K562 (cell line): Measurements from ENCODE around the gene TMEM120B. TPM values are rescaled to one million over a fixed set of nuclear protein-coding genes. Genes with fewer than 3 reads are reported as not detected.
A peak's percentile ranks its signal among the peaks of the same experiment; 100 is the strongest.

ENCODE experiments used
- BDP1 ChIP-seq: IDR thresholded peaks from 3 replicates; pipeline ENCODE4 v1.6.1; 2011; ENCODE audit not compliant: insufficient read length, insufficient read depth
- DIDO1 ChIP-seq: fragments of 450-650 bp; IDR thresholded peaks from 2 replicates; pipeline ENCODE4 v1.6.1; 2016; ENCODE audit warnings: low read depth, missing biosample characterization, missing genetic modification characterization
- E2F5 ChIP-seq: sonication (generic); formaldehyde crosslinking; IDR thresholded peaks from 2 replicates; pipeline ENCODE4 v1.8.0; 2022; ENCODE audit warnings: mild to moderate bottlenecking, missing genetic modification reagents
- EP400 ChIP-seq: fragments of 450-650 bp; IDR thresholded peaks from 2 replicates; pipeline ENCODE4 v1.6.1; 2017; ENCODE audit warnings: antibody characterized with exemption, mild to moderate bottlenecking, moderate library complexity
- ETV6 ChIP-seq, 3 experiments: fragments of 150-350 bp in 1 of 3; sonication (generic) in 1 of 3; formaldehyde crosslinking in 1 of 3; IDR thresholded peaks; 2 replicates each; pipeline versions ENCODE4 v1.6.1 to v1.8.0; 2014 to 2022; ENCODE audit warnings: borderline replicate concordance in 2 of 3, low read depth in 2 of 3, antibody characterized with exemption in 1 of 3, low read length in 1 of 3, mild to moderate bottlenecking in 1 of 3, missing genetic modification reagents in 1 of 3
- HIVEP1 ChIP-seq: fragments of 250-450 bp; sonication (Bioruptor Pico); IDR thresholded peaks from 2 replicates; pipeline ENCODE4 v1.4.0; 2020; ENCODE audit warnings: mild to moderate bottlenecking
- HMBOX1 ChIP-seq: sonication (generic); IDR thresholded peaks from 2 replicates; pipeline ENCODE4 v1.6.1; 2016
- HMG20B ChIP-seq: fragments of 250-450 bp; sonication (Bioruptor Pico); IDR thresholded peaks from 2 replicates; pipeline ENCODE4 v1.5.0; 2021; ENCODE audit warnings: mild to moderate bottlenecking
- IRF9 ChIP-seq: fragments of 450-650 bp; IDR thresholded peaks from 2 replicates; pipeline ENCODE4 v1.6.1; 2016; ENCODE audit warnings: missing biosample characterization, missing genetic modification characterization
- KDM5B ChIP-seq: fragments of 200-600 bp; sonication (generic); IDR thresholded peaks from 2 replicates; pipeline ENCODE4 v1.6.1; 2012; ENCODE audit warnings: low read depth, mild to moderate bottlenecking, moderate library complexity, low read length, control low read depth, inconsistent platforms; ENCODE audit not compliant: insufficient replicate concordance
- MCM5 ChIP-seq: fragments of 450-650 bp; IDR thresholded peaks from 2 replicates; pipeline ENCODE4 v1.6.1; 2016; ENCODE audit warnings: low read depth
- MNT ChIP-seq, 2 experiments: fragments of 450-650 bp; conservative IDR thresholded peaks; 2 replicates each; pipeline ENCODE4 v1.6.1; 2017; ENCODE audit warnings: mild to moderate bottlenecking in 2 of 2, moderate library complexity in 2 of 2
- NR3C1 ChIP-seq: sonication (generic); formaldehyde crosslinking; IDR thresholded peaks from 2 replicates; pipeline ENCODE4 v1.8.1; 2022; ENCODE audit warnings: missing genetic modification reagents
- PHF8 ChIP-seq: fragments of 200-600 bp; sonication (generic); IDR thresholded peaks from 2 replicates; pipeline ENCODE4 v1.6.1; 2012; ENCODE audit warnings: mixed run types, mild to moderate bottlenecking, inconsistent platforms, low read length, moderate library complexity, borderline replicate concordance
- POLR2A ChIP-seq: fragments of 450-650 bp; conservative IDR thresholded peaks from 2 replicates; pipeline ENCODE4 v1.6.1; 2016
- PRPF4 ChIP-seq: fragments of 200-400 bp; formaldehyde crosslinking; IDR thresholded peaks from one replicate; pipeline ENCODE4 v1.6.1; 2017; ENCODE audit warnings: low read length, low read depth, mild to moderate bottlenecking; ENCODE audit not compliant: insufficient read depth, poor library complexity, severe bottlenecking
- PURB ChIP-seq: sonication (generic); formaldehyde crosslinking; IDR thresholded peaks from 2 replicates; pipeline ENCODE4 v1.9.0; 2021; ENCODE audit warnings: low read depth, mild to moderate bottlenecking, missing genetic modification reagents
- RFX7 ChIP-seq: fragments of 250-450 bp; sonication (Bioruptor Pico); IDR thresholded peaks from 2 replicates; pipeline ENCODE4 v1.5.1; 2021; ENCODE audit warnings: mild to moderate bottlenecking
- TAF15 ChIP-seq: fragments of 200-400 bp; formaldehyde crosslinking; IDR thresholded peaks from 2 replicates; pipeline ENCODE4 v1.6.1; 2017; ENCODE audit warnings: mild to moderate bottlenecking, low read depth, low read length, moderate library complexity
- ZBTB7A ChIP-seq: IDR thresholded peaks from 2 replicates; pipeline ENCODE4 v1.6.1; 2011; ENCODE audit warnings: low read depth, mild to moderate bottlenecking, low read length, moderate library complexity, borderline replicate concordance; ENCODE audit not compliant: control insufficient read depth
- ZFP36 ChIP-seq: fragments of 150-350 bp; IDR thresholded peaks from 2 replicates; pipeline ENCODE4 v1.6.1; 2018; ENCODE audit warnings: low read length, low read depth; ENCODE audit not compliant: partially characterized antibody
- ZNF124 ChIP-seq: sonication (generic); formaldehyde crosslinking; IDR thresholded peaks from 2 replicates; pipeline ENCODE4 v1.8.1; 2022; ENCODE audit warnings: missing genetic modification reagents
- ZNF436 ChIP-seq: fragments of 250-450, 450-650 bp; sonication (Bioruptor Pico); formaldehyde crosslinking; IDR thresholded peaks from 2 replicates; pipeline ENCODE4 v1.7.0; 2020; ENCODE audit warnings: mild to moderate bottlenecking
- ZNF561 ChIP-seq: fragments of 450-650 bp; formaldehyde crosslinking; conservative IDR thresholded peaks from 2 replicates; pipeline ENCODE4 v1.4.0; 2020; ENCODE audit warnings: mild to moderate bottlenecking, moderate library complexity
- polyA plus RNA-seq, 8 experiments: library from polyadenylated mRNA; depleted of rRNA in 4 of 8; stranded (reverse) in 5 of 8; unstranded in 3 of 8; fragments of >200 nt; fragmentation: Nextera tagmentation in 2 of 8; fragmentation: Illumina TruSeq in 1 of 8; extraction: Ambion mirVana in 2 of 8; extraction: Trizol in 1 of 8; gene quantifications; 2 replicates each; pipeline versions ENCODE4 v1.2.1 to v1.2.3, GENCODE V29; 2011 to 2014; ENCODE audit warnings: inconsistent platforms in 1 of 8, missing spikeins in 1 of 8
- total RNA-seq, 7 experiments: library from RNA; depleted of rRNA in 6 of 7; stranded (reverse); fragments of >200 nt in 6 of 7; fragmentation: Illumina TruSeq in 2 of 7; extraction: Trizol in 2 of 7; gene quantifications; 2 replicates each; pipeline versions ENCODE4 v1.2.1 to v1.2.3, GENCODE V29; 2011 to 2021; ENCODE audit warnings: low replicate concordance in 1 of 7

TMEM120B gene
- total and polyA plus RNA-seq, 9 of the 15 experiments (the other 6 are each of a cell fraction or from before 2014, with no cell fraction given): 1.7 to 18.6 (median 7.4) TPM

GRCh38 chr12:121800694-121801594, 88.4 kb downstream of the TMEM120B start (continued):
- TF ChIP-seq MNT (conservative IDR thresholded peaks at IDR 0.05): peak in 1 of 2 experiments; percentile 30; a peak in 1 of 4 replicates
- TF ChIP-seq ZBTB7A: peak; percentile 76; the same call in 1 of the 2 replicates
- TF ChIP-seq EP400: peak; percentile 63
- TF ChIP-seq PRPF4: no peak
- TF ChIP-seq ZFP36: no peak
- 0 out of 2 replicates have a peak, but pooled peaks have one; percentile 58 for TF ChIP-seq E2F5
- no peak for TF ChIP-seq DIDO1
- TF ChIP-seq ZNF124 (CRISPR knock-in tag): no peak
- TF ChIP-seq HMG20B: no peak
- 0 out of 2 replicates have a peak, but pooled peaks have one; percentile 20 for TF ChIP-seq IRF9
- peak; percentile 2; the same call in 1 of the 2 replicates for TF ChIP-seq HIVEP1 (CRISPR knock-in tag)
- no peak for TF ChIP-seq PURB (CRISPR knock-in tag)
- no peak for TF ChIP-seq TAF15
- TF ChIP-seq POLR2A: peak; percentile 74
- TF ChIP-seq ETV6 (IDR thresholded peaks at IDR 0.05; ENCODE audit: borderline replicate concordance in 1 of 2, low read depth in 2 of 2, low read length in 1 of 2): no peak
- TF ChIP-seq ETV6 (CRISPR knock-in tag; IDR thresholded peaks at IDR 0.05; ENCODE audit: borderline replicate concordance): no peak
- TF ChIP-seq NR3C1 (CRISPR knock-in tag): no peak
- TF ChIP-seq PHF8: peak; percentile 56; the same call in 1 of the 2 replicates
- no peak for TF ChIP-seq BDP1
- no peak for TF ChIP-seq ZNF436
- no peak for TF ChIP-seq MCM5
- TF ChIP-seq KDM5B: peak; percentile 49
- TF ChIP-seq RFX7 (CRISPR knock-in tag): no peak
- no peak for TF ChIP-seq ZNF561 (CRISPR knock-in tag)
- TF ChIP-seq HMBOX1: no peak
